Lung (tissue), 12 donors: ENCODE data around the gene CRTC1. TPM values are rescaled to one million over a fixed set of nuclear protein-coding genes. Genes with fewer than 3 reads are reported as not detected.

Experiments
- ATAC-seq: fragments of 200-7000 bp; cut with Tn5 transposase; one replicate; pipeline ENCODE4 v1.9.1; 2020; ENCODE audit warnings: moderate number of reproducible peaks; ENCODE audit not compliant: insufficient read depth, low FRiP score
- DNase-seq, 3 donors: peaks; one replicate each; pipeline ENCODE4 v3.0.0-alpha.2; 2013 to 2017
- H3K27ac ChIP-seq, 2 donors: one replicate each; pipeline ENCODE4 v1.5.1; 2013; ENCODE audit warnings: mild to moderate bottlenecking in 2 of 2, moderate library complexity in 2 of 2, control low read depth in 1 of 2, inconsistent platforms in 1 of 2, low read depth in 1 of 2, low read length in 1 of 2
- H3K27me3 ChIP-seq, 3 donors: one replicate each; pipeline ENCODE4 v1.5.1; 2013; ENCODE audit warnings: low read length in 2 of 3; ENCODE audit not compliant: control insufficient read depth in 3 of 3, insufficient read depth in 3 of 3
- H3K36me3 ChIP-seq, 4 donors: one replicate each; pipeline ENCODE4 v1.5.1; 2013; ENCODE audit warnings: low read length in 4 of 4, mild to moderate bottlenecking in 1 of 4, moderate library complexity in 1 of 4; ENCODE audit not compliant: control insufficient read depth in 4 of 4, insufficient read depth in 4 of 4
- H3K4me1 ChIP-seq, 5 donors: one replicate each; pipeline ENCODE4 v1.5.1; 2013; ENCODE audit warnings: low read length in 5 of 5, mild to moderate bottlenecking in 2 of 5, moderate library complexity in 1 of 5; ENCODE audit not compliant: control insufficient read depth in 5 of 5, insufficient read depth in 5 of 5
- H3K4me3 ChIP-seq: one replicate; pipeline ENCODE4 v1.5.1; 2013; ENCODE audit warnings: mild to moderate bottlenecking, control low read depth, moderate library complexity
- H3K9ac ChIP-seq, 2 donors: one replicate each; pipeline ENCODE4 v1.5.1; 2013; ENCODE audit warnings: low read length in 2 of 2, control low read depth in 1 of 2; ENCODE audit not compliant: insufficient read depth in 1 of 2
- H3K9me3 ChIP-seq, 4 donors: one replicate each; pipeline ENCODE4 v1.5.1; 2013; ENCODE audit warnings: low read length in 3 of 4, mild to moderate bottlenecking in 1 of 4, moderate library complexity in 1 of 4; ENCODE audit not compliant: control insufficient read depth in 4 of 4, insufficient read depth in 3 of 4
- WGBS, 2 donors: extraction: QIAGEN DNeasy Blood & Tissue Kit; methylation state at CpG; one replicate each; pipeline ENCODE4 v1.1.7; 2013; 5-methylcytosine and 5-hydroxymethylcytosine counted together
- polyA plus RNA-seq, 2 donors: library from polyadenylated mRNA; stranded (reverse); fragments of 200-250 nt; gene quantifications; one replicate each; pipeline ENCODE4 v1.2.1, GENCODE V29; 2013
- total RNA-seq, 2 donors: library from RNA; depleted of rRNA in 1 of 2; stranded (reverse); fragments of >200 nt in 1 of 2; gene quantifications; one replicate each; pipeline ENCODE4 v1.2.1, GENCODE V29; 2014 to 2021
- TF ChIP-seq, protein P1 (sequence below): IDR thresholded peaks from 2 replicates; pipeline ENCODE4 v1.5.1; 2012; ENCODE audit warnings: mild to moderate bottlenecking; ENCODE audit errors: control extremely low read depth, extremely low read depth
- donor health status: control.
- donor health status: control.
- donor health status: Bipolar disorder and iron deficiency.
- donor health status: healthy.
- donor health status: DM: yes; HTN: yes; CAD: no.

CRTC1 gene
- total and polyA plus RNA-seq, 4 donors: 4.2 to 16.0 (median 7.3) TPM

DNA sequence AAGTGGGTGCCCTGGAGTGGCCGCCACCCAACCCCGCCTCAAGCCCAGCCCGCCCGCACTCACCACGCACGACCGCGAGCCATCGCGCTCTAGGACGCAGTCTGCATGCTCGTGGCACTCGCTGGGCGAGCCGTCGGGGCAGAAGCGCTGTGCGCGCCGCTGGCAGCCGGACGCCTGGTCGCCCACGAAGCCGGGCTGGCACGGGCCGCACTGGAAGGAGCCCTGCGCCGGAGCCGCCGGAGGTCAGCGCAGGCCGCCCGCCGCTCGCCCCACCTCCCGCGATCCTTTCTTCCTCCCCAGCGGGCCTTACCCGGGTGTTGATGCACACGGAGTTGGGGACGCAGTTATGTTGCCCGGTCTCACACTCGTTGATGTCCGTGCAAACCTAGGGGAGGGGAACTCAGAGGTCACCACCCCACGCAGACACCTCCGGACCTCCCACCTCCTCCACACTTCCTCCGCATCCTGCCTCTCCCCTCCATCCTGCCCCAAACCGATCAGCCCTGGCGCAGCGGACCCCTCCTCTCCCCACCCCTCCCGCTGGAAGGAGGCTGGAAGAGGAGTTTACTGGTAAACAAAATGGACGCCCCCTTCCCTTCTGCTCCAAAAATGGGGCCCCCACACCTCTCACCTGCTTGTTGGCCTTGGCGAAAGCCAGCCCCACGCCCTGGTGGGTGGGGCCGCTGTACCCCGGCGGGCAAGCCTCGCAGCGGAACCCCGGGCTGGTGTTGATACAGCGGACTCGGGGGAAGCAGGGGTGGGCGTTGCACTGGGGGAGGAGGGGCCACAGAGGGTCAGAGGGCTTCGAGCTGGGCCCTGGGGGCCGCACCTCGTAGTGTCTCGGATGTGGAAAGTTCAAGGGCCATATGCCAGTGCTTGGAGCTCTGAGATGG lies 105.3 kb downstream of the CRTC1 start:
- peaks cover 0 to 75% (median 52%) of the 10 kb centered on the region in 3 donors for H3K27me3 ChIP-seq
- no peak overlapping the region for H3K9ac ChIP-seq
- WGBS, 2 donors: 3 to 4% methylated on average over 68 of the region's 68 CpGs
- H3K4me3 ChIP-seq: no peak overlapping the region
- no peaks in the 10 kb centered on the region for H3K36me3 ChIP-seq
- TF ChIP-seq, protein P1, sequence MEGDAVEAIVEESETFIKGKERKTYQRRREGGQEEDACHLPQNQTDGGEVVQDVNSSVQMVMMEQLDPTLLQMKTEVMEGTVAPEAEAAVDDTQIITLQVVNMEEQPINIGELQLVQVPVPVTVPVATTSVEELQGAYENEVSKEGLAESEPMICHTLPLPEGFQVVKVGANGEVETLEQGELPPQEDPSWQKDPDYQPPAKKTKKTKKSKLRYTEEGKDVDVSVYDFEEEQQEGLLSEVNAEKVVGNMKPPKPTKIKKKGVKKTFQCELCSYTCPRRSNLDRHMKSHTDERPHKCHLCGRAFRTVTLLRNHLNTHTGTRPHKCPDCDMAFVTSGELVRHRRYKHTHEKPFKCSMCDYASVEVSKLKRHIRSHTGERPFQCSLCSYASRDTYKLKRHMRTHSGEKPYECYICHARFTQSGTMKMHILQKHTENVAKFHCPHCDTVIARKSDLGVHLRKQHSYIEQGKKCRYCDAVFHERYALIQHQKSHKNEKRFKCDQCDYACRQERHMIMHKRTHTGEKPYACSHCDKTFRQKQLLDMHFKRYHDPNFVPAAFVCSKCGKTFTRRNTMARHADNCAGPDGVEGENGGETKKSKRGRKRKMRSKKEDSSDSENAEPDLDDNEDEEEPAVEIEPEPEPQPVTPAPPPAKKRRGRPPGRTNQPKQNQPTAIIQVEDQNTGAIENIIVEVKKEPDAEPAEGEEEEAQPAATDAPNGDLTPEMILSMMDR: no peak
- DNase-seq: no peak
- ATAC-seq: no peak
- H3K4me1 ChIP-seq: peaks cover 0 to 25% (median 0%) of the 10 kb centered on the region in 5 donors
- no peak overlapping the region for H3K27ac ChIP-seq
- H3K9me3 ChIP-seq: peaks cover 0 to 4% (median 0%) of the 10 kb centered on the region in 4 donors

DNA sequence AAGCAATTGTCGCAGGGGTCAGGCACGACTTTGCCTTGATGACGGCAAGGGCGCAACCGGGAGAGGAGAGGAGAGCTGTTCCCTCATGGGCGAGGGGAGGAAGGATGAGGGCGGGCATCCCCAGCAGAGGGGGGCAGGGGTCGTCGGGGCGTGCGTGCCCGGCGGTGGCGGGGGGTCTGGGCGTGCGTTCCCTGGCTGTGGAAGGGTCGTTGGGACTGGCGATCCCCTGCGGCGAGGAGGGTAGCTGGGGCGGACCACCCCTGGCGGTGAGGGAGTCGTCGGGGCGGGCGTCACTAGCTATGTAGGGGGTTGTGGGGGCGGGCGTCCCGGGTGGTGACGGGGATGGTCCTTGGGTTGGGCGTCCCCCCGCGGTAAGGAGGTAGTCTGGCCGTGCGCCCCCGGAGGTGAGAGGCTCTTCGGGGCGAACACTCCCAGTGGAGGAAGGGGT lies 106.0 kb downstream of the CRTC1 start:
- Histone ChIP-seq H3K4me1 (peaks cover 0 to 25% (median 0%) of the 10 kb centered on the region in 5 donors), H3K27ac (no peak overlapping the region), H3K4me3 (no peak overlapping the region)

DNA sequence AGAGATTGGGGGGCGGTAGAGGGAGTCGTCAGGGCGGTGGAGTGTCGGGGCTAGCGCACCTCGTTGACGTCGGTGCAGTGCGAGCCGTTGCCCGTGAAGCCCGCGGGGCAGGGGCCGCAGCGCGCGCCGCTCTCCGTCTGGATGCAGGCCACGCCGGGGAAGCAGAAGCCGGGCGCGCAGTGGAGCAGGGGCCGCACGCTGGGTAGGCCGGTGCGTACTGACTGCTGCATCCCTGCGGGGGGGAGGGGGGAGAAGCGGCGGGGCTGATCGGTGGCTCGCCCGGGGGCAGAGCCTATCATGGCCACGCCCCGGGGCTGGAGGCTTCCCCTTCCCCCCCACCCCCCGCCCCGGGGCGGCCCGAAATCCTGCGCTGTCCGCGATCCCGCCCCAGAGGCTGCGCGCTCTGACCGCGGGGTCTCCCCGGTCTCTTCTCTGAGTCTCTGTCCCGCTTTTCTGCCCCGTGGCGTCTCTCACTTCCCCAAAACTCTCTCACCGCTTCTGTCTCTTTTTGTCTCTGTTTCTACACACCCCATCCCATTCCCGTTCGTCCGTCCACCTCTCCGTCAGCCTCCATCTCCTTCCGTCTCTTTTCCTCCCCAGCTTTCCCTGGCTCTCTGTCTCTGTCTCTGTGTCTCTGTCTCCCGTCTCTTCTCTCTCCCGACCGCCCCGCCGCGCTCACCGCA lies 106.5 kb downstream of the CRTC1 start:
- DNase-seq: no peak
- Histone ChIP-seq H3K4me1 (peaks cover 0 to 25% (median 0%) of the 10 kb centered on the region in 5 donors), H3K27me3 (peaks cover 0 to 77% (median 56%) of the 10 kb centered on the region in 3 donors), H3K27ac (no peak overlapping the region), H3K36me3 (no peaks in the 10 kb centered on the region), H3K9ac (no peak overlapping the region), H3K4me3 (no peak overlapping the region), H3K9me3 (peaks cover 0 to 4% (median 0%) of the 10 kb centered on the region in 4 donors)
- no peak for ATAC-seq
- TF ChIP-seq, protein P1: no peak
- 1 to 2% methylated on average over 45 to 63 of the region's 65 CpGs for WGBS, 2 donors

More for the DNA sequence above, 106.0 kb downstream of the CRTC1 start:
- Histone ChIP-seq H3K9ac (no peak overlapping the region), H3K27me3 (peaks cover 0 to 75% (median 55%) of the 10 kb centered on the region in 3 donors), H3K36me3 (no peaks in the 10 kb centered on the region), H3K9me3 (peaks cover 0 to 4% (median 0%) of the 10 kb centered on the region in 4 donors)
- DNase-seq (no peak), ATAC-seq (no peak)
- WGBS, 2 donors: 5% methylated on average over 36 to 38 of the region's 38 CpGs
- TF ChIP-seq, protein P1: no peak
